GM12864 (cell line): Measurements from ENCODE around the gene TPPP3.

Experiments used
- DNase-seq: peaks from one replicate; pipeline ENCODE4 v3.0.0-alpha.2; 2011; ENCODE audit warnings: low read depth
- H3K4me3 ChIP-seq: 2 replicates; pipeline ENCODE4 v1.5.1; 2011; ENCODE audit warnings: mild to moderate bottlenecking, low read depth, low read length, control low read depth
- CTCF ChIP-seq: IDR thresholded peaks from 2 replicates; pipeline ENCODE4 v1.5.1; 2011; ENCODE audit warnings: low read depth, mild to moderate bottlenecking, moderate library complexity, low read length, control low read depth, inconsistent platforms; ENCODE audit errors: missing control alignments

The TPPP3 gene

GRCh38 chr16:67405336-67405735 lies 12.0 kb upstream of the TPPP3 start:
- no peak for TF ChIP-seq CTCF
- no peak overlapping the region for H3K4me3 ChIP-seq
- DNase-seq, result no peak

- no peak for TF ChIP-seq CTCF
- DNase-seq, result no peak
- H3K4me3 ChIP-seq, result no peak overlapping the region
Observed at GRCh38 chr16:67404740-67405226, 11.5 kb upstream of the TPPP3 start.

GRCh38 chr16:67403976-67404555 lies 10.8 kb upstream of the TPPP3 start:
- TF ChIP-seq CTCF, result no peak
- DNase-seq, result no peak
- H3K4me3 ChIP-seq, result no peak overlapping the region

- no peak for DNase-seq
- no peak overlapping the region for H3K4me3 ChIP-seq
- TF ChIP-seq CTCF, result no peak
Observed at GRCh38 chr16:67400901-67401300, 7.6 kb upstream of the TPPP3 start.

- no peak overlapping the region for H3K4me3 ChIP-seq
- TF ChIP-seq CTCF, result no peak
- DNase-seq, result no peak
Observed at GRCh38 chr16:67399749-67400704, 6.7 kb upstream of the TPPP3 start.

- DNase-seq, result no peak
- TF ChIP-seq CTCF, result peak; percentile 79
- no peak overlapping the region for H3K4me3 ChIP-seq
Observed at GRCh38 chr16:67399218-67399733, 6.0 kb upstream of the TPPP3 start.
